WERI-Rb-1 (cell line): Measurements from ENCODE around the gene HELZ.

Experiments
- DNase-seq: peaks from one replicate; pipeline ENCODE4 v3.0.0-alpha.2; 2020
- H3K27ac ChIP-seq: fragments of 250-450 bp; sonication (Bioruptor Pico); 2 replicates; pipeline ENCODE4 v1.5.1; 2020; ENCODE audit warnings: mild to moderate bottlenecking, moderate library complexity
- H3K27me3 ChIP-seq: fragments of 250-450 bp; sonication (Bioruptor Pico); 2 replicates; pipeline ENCODE4 v1.5.1; 2021; ENCODE audit warnings: mild to moderate bottlenecking, low read depth, moderate library complexity; ENCODE audit not compliant: insufficient read depth, severe bottlenecking
- H3K36me3 ChIP-seq: fragments of 250-450 bp; sonication (Bioruptor Pico); 2 replicates; pipeline ENCODE4 v1.5.1; 2020; ENCODE audit warnings: mild to moderate bottlenecking, moderate library complexity
- H3K4me3 ChIP-seq: 2 replicates; pipeline ENCODE4 v1.5.1; 2011; ENCODE audit warnings: low read depth, mild to moderate bottlenecking, control low read depth, low read length
- H3K9me3 ChIP-seq: fragments of 250-450 bp; sonication (Bioruptor Pico); 2 replicates; pipeline ENCODE4 v1.5.1; 2021; ENCODE audit warnings: mild to moderate bottlenecking, moderate library complexity; ENCODE audit not compliant: severe bottlenecking
- TF ChIP-seq, protein P1 (sequence below): IDR thresholded peaks from 2 replicates; pipeline ENCODE4 v1.5.1; 2011; ENCODE audit warnings: low read depth, mild to moderate bottlenecking, control low read depth, inconsistent platforms, low read length

HELZ gene

DNA sequence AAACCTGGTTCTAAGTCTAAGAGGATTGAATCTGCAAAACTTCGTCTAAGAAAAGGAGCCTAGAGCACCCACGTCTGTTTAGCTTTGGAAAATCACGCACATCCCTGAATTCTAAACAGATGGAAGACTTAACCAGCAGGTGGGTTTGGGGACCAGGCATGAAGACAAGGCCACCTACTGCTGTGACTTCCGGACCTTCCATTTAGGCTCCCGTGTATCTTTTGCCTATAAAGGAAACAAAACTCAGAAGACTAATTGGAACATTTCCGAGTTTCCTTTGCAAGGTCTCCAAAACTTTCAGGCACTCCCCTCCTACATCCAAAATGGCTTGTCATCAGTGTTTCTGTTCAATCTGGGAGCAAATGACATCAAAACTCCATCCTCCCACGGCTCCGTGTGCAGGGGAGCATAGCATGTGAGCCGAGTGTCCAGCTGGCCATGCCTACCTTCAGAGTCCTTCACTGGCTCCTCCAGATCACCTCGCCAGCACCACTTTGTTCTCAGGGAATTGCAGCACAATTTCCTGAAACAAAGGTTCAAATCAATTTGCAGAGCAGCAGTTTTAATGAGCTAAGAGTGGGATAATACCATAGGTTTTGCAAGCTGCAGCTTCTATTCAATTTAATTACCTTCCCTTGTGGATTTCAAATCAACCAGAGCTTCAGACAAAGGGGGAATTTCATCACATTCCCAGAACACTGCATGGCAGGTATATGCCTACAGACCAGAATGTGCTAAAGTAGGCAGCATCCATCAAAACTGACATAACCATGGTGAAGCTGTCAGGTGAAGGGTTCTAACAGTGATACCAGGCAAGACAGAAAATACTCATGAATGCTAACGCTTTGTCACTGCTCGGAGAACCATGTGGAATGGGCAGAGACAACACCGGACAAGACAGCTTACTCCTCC lies 177.2 kb downstream of the HELZ start:
- Histone ChIP-seq H3K27ac (no peak overlapping the region), H3K4me3 (peak overlapping the region; percentile 2; the same call in 1 of the 2 replicates), H3K27me3 (no peaks in the 10 kb centered on the region), H3K36me3 (no peaks in the 10 kb centered on the region), H3K9me3 (no peaks in the 10 kb centered on the region)
- TF ChIP-seq, protein P1, sequence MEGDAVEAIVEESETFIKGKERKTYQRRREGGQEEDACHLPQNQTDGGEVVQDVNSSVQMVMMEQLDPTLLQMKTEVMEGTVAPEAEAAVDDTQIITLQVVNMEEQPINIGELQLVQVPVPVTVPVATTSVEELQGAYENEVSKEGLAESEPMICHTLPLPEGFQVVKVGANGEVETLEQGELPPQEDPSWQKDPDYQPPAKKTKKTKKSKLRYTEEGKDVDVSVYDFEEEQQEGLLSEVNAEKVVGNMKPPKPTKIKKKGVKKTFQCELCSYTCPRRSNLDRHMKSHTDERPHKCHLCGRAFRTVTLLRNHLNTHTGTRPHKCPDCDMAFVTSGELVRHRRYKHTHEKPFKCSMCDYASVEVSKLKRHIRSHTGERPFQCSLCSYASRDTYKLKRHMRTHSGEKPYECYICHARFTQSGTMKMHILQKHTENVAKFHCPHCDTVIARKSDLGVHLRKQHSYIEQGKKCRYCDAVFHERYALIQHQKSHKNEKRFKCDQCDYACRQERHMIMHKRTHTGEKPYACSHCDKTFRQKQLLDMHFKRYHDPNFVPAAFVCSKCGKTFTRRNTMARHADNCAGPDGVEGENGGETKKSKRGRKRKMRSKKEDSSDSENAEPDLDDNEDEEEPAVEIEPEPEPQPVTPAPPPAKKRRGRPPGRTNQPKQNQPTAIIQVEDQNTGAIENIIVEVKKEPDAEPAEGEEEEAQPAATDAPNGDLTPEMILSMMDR, result no peak
- DNase-seq, result peak; percentile 52

DNA sequence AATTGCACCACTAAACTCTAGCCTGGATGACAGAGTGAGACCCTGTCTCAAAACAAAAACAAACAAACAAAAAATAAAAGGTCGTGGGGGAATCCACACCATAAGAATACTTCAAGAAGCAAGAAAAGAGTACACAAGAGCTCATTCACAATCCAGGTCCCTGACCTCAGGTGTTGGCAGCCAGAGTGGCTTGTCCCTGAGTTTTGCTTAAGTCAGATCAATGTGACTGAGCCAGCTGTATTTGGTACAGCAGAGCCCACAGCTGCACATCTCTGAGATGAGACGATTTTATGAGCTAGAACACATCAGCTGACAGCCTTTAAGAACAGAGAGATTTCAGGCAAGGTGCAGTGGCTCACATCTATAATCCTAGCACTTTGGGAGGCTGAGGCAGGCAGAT lies 178.3 kb downstream of the HELZ start:
- Histone ChIP-seq H3K36me3 (no peaks in the 10 kb centered on the region), H3K4me3 (no peak overlapping the region), H3K27ac (no peak overlapping the region), H3K9me3 (no peaks in the 10 kb centered on the region), H3K27me3 (no peaks in the 10 kb centered on the region)
- no peak for DNase-seq
- TF ChIP-seq, protein P1, result no peak

DNA sequence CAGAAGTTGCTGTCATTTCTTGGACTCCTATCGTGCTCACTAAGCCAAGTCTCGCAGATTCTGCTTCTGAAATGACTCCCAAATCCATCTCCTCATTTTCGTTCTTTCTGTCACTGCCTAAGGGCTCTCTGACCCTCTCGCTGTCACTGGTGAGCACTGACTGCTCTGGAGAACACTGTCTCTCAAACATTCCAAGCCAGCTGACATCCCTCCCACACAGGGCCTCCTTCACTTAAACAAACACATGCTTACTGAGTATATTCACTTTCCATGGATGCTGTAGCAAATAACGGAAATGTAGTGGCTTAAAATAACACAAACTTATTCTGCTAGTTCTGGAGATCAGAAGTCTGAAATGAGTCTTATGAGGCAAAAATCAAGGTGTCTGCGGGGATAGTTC lies 181.9 kb downstream of the HELZ start:
- no peak for DNase-seq

DNA sequence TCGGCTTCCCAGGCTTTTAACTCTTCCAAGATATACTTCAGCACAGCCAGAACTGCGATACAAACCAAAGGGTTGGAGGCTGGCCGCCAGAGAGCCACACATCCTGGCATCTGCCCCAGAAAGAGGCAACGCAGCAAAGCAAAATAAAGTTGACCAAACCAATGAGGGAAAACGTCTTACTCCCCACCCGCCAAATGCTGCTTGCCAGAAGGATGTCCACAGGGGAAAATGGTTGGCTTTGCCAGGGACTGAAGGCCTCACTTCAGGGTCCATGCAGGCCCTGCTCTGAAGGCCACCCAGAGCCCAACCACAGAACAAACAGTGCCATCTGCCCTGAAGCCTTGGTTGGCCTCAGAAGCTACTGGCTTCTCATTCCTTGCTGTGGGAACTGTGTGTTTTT lies 185.6 kb downstream of the HELZ start:
- H3K4me3 ChIP-seq, result no peak overlapping the region
- H3K36me3 ChIP-seq, result no peaks in the 10 kb centered on the region
- DNase-seq, result no peak

More for the DNA sequence above, 181.9 kb downstream of the HELZ start:
- Histone ChIP-seq H3K27ac (no peak overlapping the region), H3K27me3 (no peaks in the 10 kb centered on the region), H3K4me3 (no peak overlapping the region), H3K36me3 (no peaks in the 10 kb centered on the region), H3K9me3 (no peaks in the 10 kb centered on the region)
- TF ChIP-seq, protein P1, result no peak

DNA sequence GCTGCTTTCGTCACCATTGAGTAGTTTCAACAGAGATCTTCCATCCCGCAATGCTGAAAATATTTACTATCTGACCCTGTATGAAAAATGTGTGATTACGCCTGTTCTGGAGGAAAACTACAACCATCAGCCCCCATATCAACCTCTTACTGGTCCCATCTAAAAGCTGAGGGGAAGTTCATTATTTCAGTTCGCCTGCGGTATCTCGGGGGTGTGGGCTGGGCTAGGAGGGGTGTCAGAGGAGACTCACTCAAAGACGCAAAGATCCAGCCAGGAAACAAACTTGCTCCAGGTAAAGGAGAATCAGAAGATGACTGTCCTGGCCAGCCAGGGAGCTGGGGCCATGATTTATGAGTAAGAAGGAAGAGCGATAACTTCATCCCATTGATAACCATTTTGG lies 187.0 kb downstream of the HELZ start:
- H3K4me3 ChIP-seq, result no peak overlapping the region
- TF ChIP-seq, protein P1, result no peak
- H3K27me3 ChIP-seq, result no peaks in the 10 kb centered on the region
- H3K27ac ChIP-seq, result no peak overlapping the region
- H3K9me3 ChIP-seq, result no peaks in the 10 kb centered on the region
- DNase-seq, result no peak
- H3K36me3 ChIP-seq, result no peaks in the 10 kb centered on the region

More for the DNA sequence above, 185.6 kb downstream of the HELZ start:
- Histone ChIP-seq H3K27me3 (no peaks in the 10 kb centered on the region), H3K27ac (no peak overlapping the region), H3K9me3 (no peaks in the 10 kb centered on the region)
- TF ChIP-seq, protein P1, result no peak
